ENCODE data around the gene RRP12.

GRCh38 chr10:97406064-97406463, 4.9 kb upstream of the RRP12 start:
- TF ChIP-seq EZH2 (IDR thresholded peaks at IDR 0.05; ENCODE audit: borderline replicate concordance, low read depth, low read length, poor library complexity, severe bottlenecking) (no peak), CTCF (conservative IDR thresholded peaks at IDR 0.05; ENCODE audit: low read depth, low read length) (no peak)
